Stimulated activated CD4-positive, alpha-beta T cell treated with anti-CD3 and anti-CD28 coated beads, Interleukin-15, amount 100 ng/mL, for 48 hours (primary cell): Measurements from ENCODE around the gene BICC1.
"Not testable (repeated sequence)": the region's sequence is repeated elsewhere in the genome, so short reads cannot be mapped to it uniquely, and the experiment has no call there.

Experiments used
- DNase-seq, 2 donors: peaks; one replicate each; pipeline ENCODE4 v3.0.0-alpha.2; 2020; ENCODE audit warnings: low read depth in 2 of 2

Gene BICC1

GRCh38 chr10:58857251-58857805, 344.7 kb downstream of the BICC1 start:
- DNase-seq = no peak

GRCh38 chr10:58858123-58858522, 345.5 kb downstream of the BICC1 start:
- not testable (repeated sequence) for DNase-seq

- no peak for DNase-seq
These were observed 346.9 kb downstream of the BICC1 start for GRCh38 chr10:58859526-58859925.

GRCh38 chr10:58867683-58868082, 355.0 kb downstream of the BICC1 start:
- DNase-seq = no peak

GRCh38 chr10:58868736-58869435, 356.2 kb downstream of the BICC1 start:
- no peak for DNase-seq

- DNase-seq = no peak
These were observed 357.4 kb downstream of the BICC1 start for GRCh38 chr10:58870070-58870469.

GRCh38 chr10:58873161-58873560, 360.5 kb downstream of the BICC1 start:
- no peak for DNase-seq
